Endodermal cell (in vitro differentiated cells): ENCODE results near the gene ASPHD1. TPM values are rescaled to one million over a fixed set of nuclear protein-coding genes. Genes with fewer than 3 reads are reported as not detected.

Source experiments
- DNase-seq: peaks from one replicate; pipeline ENCODE4 v3.0.0-alpha.2; 2017
- H3K27ac ChIP-seq: 2 replicates; pipeline ENCODE4 v1.5.1; 2013; ENCODE audit warnings: mild to moderate bottlenecking, low read depth, low read length, moderate library complexity
- H3K27me3 ChIP-seq: 2 replicates; pipeline ENCODE4 v1.6.1; 2013; ENCODE audit warnings: mild to moderate bottlenecking, low read length, moderate library complexity; ENCODE audit not compliant: insufficient read depth, control insufficient read depth, poor library complexity, severe bottlenecking
- H3K36me3 ChIP-seq: 2 replicates; pipeline ENCODE4 v1.7.0; 2013; ENCODE audit warnings: mild to moderate bottlenecking, low read length, moderate library complexity; ENCODE audit not compliant: control insufficient read depth, insufficient read depth
- H3K4me1 ChIP-seq: one replicate; pipeline ENCODE4 v1.7.0; 2013; ENCODE audit warnings: low read length; ENCODE audit not compliant: control insufficient read depth, insufficient read depth
- H3K4me3 ChIP-seq: 2 replicates; pipeline ENCODE4 v1.5.1; 2013; ENCODE audit warnings: mild to moderate bottlenecking, low read length, moderate library complexity
- H3K9ac ChIP-seq: 2 replicates; pipeline ENCODE4 v1.6.1; 2013; ENCODE audit warnings: mild to moderate bottlenecking, low read length, moderate library complexity; ENCODE audit not compliant: poor library complexity, severe bottlenecking; ENCODE audit errors: extremely low read depth
- H3K9me3 ChIP-seq: 2 replicates; pipeline ENCODE4 v1.6.1; 2013; ENCODE audit warnings: mild to moderate bottlenecking, low read length, moderate library complexity; ENCODE audit not compliant: control insufficient read depth
- H3K27ac Mint-ChIP-seq: 2 replicates; pipeline ENCODE4 v1.8.0; 2020; ENCODE audit warnings: mixed read lengths
- H3K27me3 Mint-ChIP-seq: 2 replicates; pipeline ENCODE4 v1.8.0; 2021; ENCODE audit warnings: mild to moderate bottlenecking, mixed read lengths; ENCODE audit not compliant: insufficient read depth
- H3K36me3 Mint-ChIP-seq: 2 replicates; pipeline ENCODE4 v1.8.0; 2020; ENCODE audit warnings: low read depth, mixed read lengths
- H3K4me1 Mint-ChIP-seq: 2 replicates; pipeline ENCODE4 v1.8.0; 2020; ENCODE audit warnings: mixed read lengths
- H3K4me3 Mint-ChIP-seq: 2 replicates; pipeline ENCODE4 v1.8.0; 2020; ENCODE audit warnings: mild to moderate bottlenecking, moderate library complexity, mixed read lengths
- H3K9me3 Mint-ChIP-seq: 2 replicates; pipeline ENCODE4 v1.8.0; 2020; ENCODE audit warnings: mild to moderate bottlenecking, mixed read lengths
- CTCF ChIP-seq: fragments of 200-600 bp; sonication (generic); conservative IDR thresholded peaks from 2 replicates; pipeline ENCODE4 v1.5.0; 2021; ENCODE audit warnings: antibody characterized with exemption, mild to moderate bottlenecking
- WGBS, 2 experiments: methylation state at CpG; one replicate each; pipeline versions ENCODE4 v1.1.5 to v1.1.7; 2013; ENCODE audit warnings: missing lambda C conversion rate in 2 of 2, mixed read lengths in 1 of 2; ENCODE audit not compliant: insufficient coverage in 1 of 2, insufficient read length in 1 of 2; 5-methylcytosine and 5-hydroxymethylcytosine counted together
- total RNA-seq, 2 donors: library from RNA; stranded (reverse); fragmentation: NEBNext Ultra II Directional in 1 of 2; extraction: Animal tissue kit (Norgen Biotek cat#: 25700) in 1 of 2; gene quantifications; 2 replicates in 1 of 2; 3 replicates in 1 of 2; pipeline ENCODE4 v1.2.1, GENCODE V29; 2021

The ASPHD1 gene
- total RNA-seq, 2 donors from 2014 or later, result 6.1 to 8.7 TPM

GRCh38 chr16:29898135-29898803 lies 2.0 kb upstream of the ASPHD1 start:
- Histone ChIP-seq H3K4me3 (peak overlapping the region; percentile 90), H3K36me3 (peaks cover 17% of the 10 kb centered on the region), H3K9me3 (no peaks in the 10 kb centered on the region), H3K27ac (no peak overlapping the region), H3K9ac (peak overlapping the region; percentile 63), H3K4me1 (no peaks in the 10 kb centered on the region), H3K27me3 (no peaks in the 10 kb centered on the region)
- H3K27me3 Mint-ChIP-seq, result no peaks in the 10 kb centered on the region
- peaks cover 18% of the 10 kb centered on the region for H3K4me1 Mint-ChIP-seq
- TF ChIP-seq CTCF, result no peak
- H3K9me3 Mint-ChIP-seq, result no peaks in the 10 kb centered on the region
- H3K27ac Mint-ChIP-seq, result peak overlapping the region; percentile 91
- peak overlapping the region; percentile 73 for H3K4me3 Mint-ChIP-seq
- peak; percentile 70 for DNase-seq
- WGBS, 2 experiments, result 26 to 28% methylated on average over 5 to 9 of the region's 9 CpGs
- H3K36me3 Mint-ChIP-seq, result peaks cover 8% of the 10 kb centered on the region

GRCh38 chr16:29898804-29899515 lies 1.3 kb upstream of the ASPHD1 start:
- Mint-ChIP-seq H3K27me3 (no peaks in the 10 kb centered on the region), H3K27ac (peak overlapping the region; percentile 91), H3K4me3 (peak overlapping the region; percentile 73), H3K36me3 (peaks cover 9% of the 10 kb centered on the region), H3K9me3 (no peaks in the 10 kb centered on the region), H3K4me1 (peaks cover 18% of the 10 kb centered on the region)
- WGBS, 2 experiments, result 0 to 1% methylated on average over 6 to 24 of the region's 25 CpGs
- H3K27ac ChIP-seq, result no peak overlapping the region
- H3K27me3 ChIP-seq, result no peaks in the 10 kb centered on the region
- no peaks in the 10 kb centered on the region for H3K9me3 ChIP-seq
- no peak for TF ChIP-seq CTCF
- H3K4me1 ChIP-seq, result no peaks in the 10 kb centered on the region
- peaks cover 12% of the 10 kb centered on the region for H3K36me3 ChIP-seq
- peak overlapping the region; percentile 90 for H3K4me3 ChIP-seq
- H3K9ac ChIP-seq, result peak overlapping the region; percentile 63
- DNase-seq, result peak; percentile 93

GRCh38 chr16:29899516-29900101 lies 679 bp upstream of the ASPHD1 start, which contains the start of gene SEZ6L2:
Gene SEZ6L2 (minus strand): TSS chr16:29899550. CDS start chr16:29899019, 531 bp downstream.
- H3K4me3 ChIP-seq, result peak within 1 kb of the TSS; percentile 90
- TF ChIP-seq CTCF, result peak; percentile 71
- no peaks in the 10 kb centered on the region for H3K27me3 ChIP-seq
- no peaks in the 10 kb centered on the region for H3K4me1 ChIP-seq
- no peaks in the 10 kb centered on the region for H3K9me3 ChIP-seq
- H3K27ac ChIP-seq, result no peak within 1 kb of the TSS
- DNase-seq, result peak; percentile 97
- H3K36me3 ChIP-seq, result peaks cover 7% of the 10 kb centered on the region
- H3K9ac ChIP-seq, result peak within 1 kb of the TSS; percentile 63
- peaks cover 6% of the 10 kb centered on the region for H3K36me3 Mint-ChIP-seq
- H3K27me3 Mint-ChIP-seq, result no peaks in the 10 kb centered on the region
- H3K4me1 Mint-ChIP-seq, result peaks cover 18% of the 10 kb centered on the region
- WGBS, 2 experiments, result 0% methylated on average over 4 to 21 of the region's 29 CpGs
- H3K9me3 Mint-ChIP-seq, result no peaks in the 10 kb centered on the region
- peak within 1 kb of the TSS; percentile 73 for H3K4me3 Mint-ChIP-seq
- H3K27ac Mint-ChIP-seq, result peak within 1 kb of the TSS; percentile 91
